Measurements from ENCODE around the gene TRABD2B.

The TRABD2B gene

GRCh38 chr1:47809301-47810084 is 187.7 kb downstream of the TRABD2B start:
- DNase-seq (ENCODE audit: extremely low read depth, insufficient read length) = no peak
- no peaks in the 10 kb centered on the region for H3K36me3 ChIP-seq (ENCODE audit: control insufficient read depth, insufficient read depth, low read length)
- TF ChIP-seq CTCF (IDR thresholded peaks at IDR 0.05; ENCODE audit: insufficient read depth, low read length, poor library complexity, severe bottlenecking) = no peak
- H3K27me3 ChIP-seq (replicated peaks; ENCODE audit: control insufficient read depth, insufficient read depth, low read length) = no peaks in the 10 kb centered on the region; the same call in 1 of the 2 replicates
- H3K4me3 ChIP-seq (replicated peaks; ENCODE audit: low read depth, low read length) = no peak overlapping the region

GRCh38 chr1:47808612-47809011 is 188.6 kb downstream of the TRABD2B start:
- DNase-seq (ENCODE audit: extremely low read depth, insufficient read length) = no peak
- TF ChIP-seq CTCF (IDR thresholded peaks at IDR 0.05; ENCODE audit: insufficient read depth, low read length, poor library complexity, severe bottlenecking) = no peak
- H3K4me3 ChIP-seq (replicated peaks; ENCODE audit: low read depth, low read length) = no peak overlapping the region
- H3K36me3 ChIP-seq (ENCODE audit: control insufficient read depth, insufficient read depth, low read length) = no peaks in the 10 kb centered on the region
- H3K27me3 ChIP-seq (replicated peaks; ENCODE audit: control insufficient read depth, insufficient read depth, low read length) = no peaks in the 10 kb centered on the region; the same call in 1 of the 2 replicates

DNA sequence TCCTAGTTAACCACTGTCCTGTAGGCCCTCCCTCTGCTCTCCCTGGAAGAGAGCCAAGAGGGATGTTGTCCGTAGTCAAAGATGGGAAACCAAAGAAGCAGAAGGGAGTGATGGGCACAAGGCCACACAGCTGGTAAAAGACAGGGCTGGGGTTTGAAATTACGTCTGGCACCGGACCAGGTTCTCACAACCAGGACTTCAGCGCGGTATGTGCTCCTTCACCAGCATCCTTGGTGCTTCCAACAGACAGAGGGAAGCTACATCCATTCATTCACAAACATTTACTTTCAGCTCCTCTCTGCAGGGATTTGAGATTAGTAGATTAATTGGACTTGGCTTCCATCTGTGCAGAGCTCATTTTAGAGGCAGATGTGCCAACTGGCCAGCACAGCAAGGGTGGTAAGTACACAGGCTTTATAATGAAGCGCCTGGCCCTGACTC is 191.2 kb downstream of the TRABD2B start:
- Histone ChIP-seq H3K4me3 (replicated peaks; ENCODE audit: low read depth, low read length) (no peak overlapping the region), H3K36me3 (ENCODE audit: control insufficient read depth, insufficient read depth, low read length) (no peaks in the 10 kb centered on the region), H3K27me3 (replicated peaks; ENCODE audit: control insufficient read depth, insufficient read depth, low read length) (no peaks in the 10 kb centered on the region; the same call in 1 of the 2 replicates)
- TF ChIP-seq CTCF (IDR thresholded peaks at IDR 0.05; ENCODE audit: insufficient read depth, low read length, poor library complexity, severe bottlenecking) = no peak
- no peak for DNase-seq (ENCODE audit: extremely low read depth, insufficient read length)

DNA sequence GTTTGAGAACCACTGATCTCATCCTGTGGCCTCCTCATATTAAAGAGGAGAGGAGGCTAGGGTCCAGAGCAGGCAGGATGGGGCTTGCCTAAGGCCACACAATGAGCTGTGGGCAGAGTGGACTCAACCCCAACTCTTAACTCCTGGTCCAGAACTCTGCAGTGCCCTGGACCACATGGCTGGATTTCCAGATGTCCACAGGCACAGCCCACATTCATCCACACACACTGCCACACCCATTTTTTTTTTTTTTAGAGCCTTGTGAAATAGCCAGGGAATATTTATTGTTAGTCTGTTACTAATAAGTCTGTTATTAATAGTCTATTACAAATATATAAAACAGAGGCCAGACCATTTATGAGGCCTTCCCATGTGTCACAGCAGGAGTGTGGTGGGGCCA is 192.2 kb downstream of the TRABD2B start:
- no peaks in the 10 kb centered on the region for H3K27me3 ChIP-seq (replicated peaks; ENCODE audit: control insufficient read depth, insufficient read depth, low read length)
- DNase-seq (ENCODE audit: extremely low read depth, insufficient read length) = no peak
- no peak for TF ChIP-seq CTCF (IDR thresholded peaks at IDR 0.05; ENCODE audit: insufficient read depth, low read length, poor library complexity, severe bottlenecking)

GRCh38 chr1:47803815-47804501 is 193.2 kb downstream of the TRABD2B start:
- no peak for TF ChIP-seq CTCF (IDR thresholded peaks at IDR 0.05; ENCODE audit: insufficient read depth, low read length, poor library complexity, severe bottlenecking)
- DNase-seq (ENCODE audit: extremely low read depth, insufficient read length) = no peak
- Histone ChIP-seq H3K4me3 (replicated peaks; ENCODE audit: low read depth, low read length) (no peak overlapping the region), H3K36me3 (ENCODE audit: control insufficient read depth, insufficient read depth, low read length) (no peaks in the 10 kb centered on the region), H3K27me3 (replicated peaks; ENCODE audit: control insufficient read depth, insufficient read depth, low read length) (no peaks in the 10 kb centered on the region)

More for the DNA sequence above, 192.2 kb downstream of the TRABD2B start:
- H3K4me3 ChIP-seq (replicated peaks; ENCODE audit: low read depth, low read length) = no peak overlapping the region
- no peaks in the 10 kb centered on the region for H3K36me3 ChIP-seq (ENCODE audit: control insufficient read depth, insufficient read depth, low read length)
